ENCODE data around the gene ZNF267.
"Not testable (repeated sequence)": the region's sequence is repeated elsewhere in the genome, so short reads cannot be mapped to it uniquely, and the experiment has no call there.

The ZNF267 gene

GRCh38 chr16:31873556-31874365 is at the start of gene ZNF267:
Gene ZNF267 (plus strand): TSS chr16:31873807. CDS start chr16:31873967, 160 bp downstream.
- peak; percentile 89 for DNase-seq (ENCODE audit: low read depth)

GRCh38 chr16:31833047-31833446 is 40.6 kb upstream of the ZNF267 start:
- no peak for DNase-seq (ENCODE audit: low read depth)

- DNase-seq (ENCODE audit: low read depth) = not testable (repeated sequence)
Observed at GRCh38 chr16:31836396-31836795, 37.2 kb upstream of the ZNF267 start.

- DNase-seq (ENCODE audit: low read depth) = no peak
Observed at GRCh38 chr16:31842864-31843263, 30.7 kb upstream of the ZNF267 start.

- not testable (repeated sequence) for DNase-seq (ENCODE audit: low read depth)
Observed at GRCh38 chr16:31848572-31848971, 25.0 kb upstream of the ZNF267 start.

GRCh38 chr16:31853291-31853690 is 20.3 kb upstream of the ZNF267 start:
- DNase-seq (ENCODE audit: low read depth) = no peak

- no peak for DNase-seq (ENCODE audit: low read depth)
Observed at GRCh38 chr16:31860508-31860907, 13.1 kb upstream of the ZNF267 start.

- DNase-seq (ENCODE audit: low read depth) = no peak
Observed at GRCh38 chr16:31861455-31861854, 12.2 kb upstream of the ZNF267 start.

- no peak for DNase-seq (ENCODE audit: low read depth)
Observed at GRCh38 chr16:31862761-31863160, 10.8 kb upstream of the ZNF267 start.

- no peak for DNase-seq (ENCODE audit: low read depth)
Observed at GRCh38 chr16:31868164-31868563, 5.4 kb upstream of the ZNF267 start.

GRCh38 chr16:31868691-31869167 is 4.9 kb upstream of the ZNF267 start:
- peak; percentile 48 for DNase-seq (ENCODE audit: low read depth)

- DNase-seq (ENCODE audit: low read depth) = peak; percentile 82
Observed at GRCh38 chr16:31869511-31870201, 4.0 kb upstream of the ZNF267 start.

GRCh38 chr16:31870809-31871208 is 2.8 kb upstream of the ZNF267 start:
- no peak for DNase-seq (ENCODE audit: low read depth)

- no peak for DNase-seq (ENCODE audit: low read depth)
Observed at GRCh38 chr16:31871510-31871909, 2.1 kb upstream of the ZNF267 start.

GRCh38 chr16:31872201-31872600 is 1.4 kb upstream of the ZNF267 start:
- no peak for DNase-seq (ENCODE audit: low read depth)

GRCh38 chr16:31874366-31875111 is 932 bp downstream of the ZNF267 start:
- DNase-seq (ENCODE audit: low read depth) = peak; percentile 36

- DNase-seq (ENCODE audit: low read depth) = no peak
Observed at GRCh38 chr16:31875112-31875803, 1.7 kb downstream of the ZNF267 start.

GRCh38 chr16:31875928-31876547 is 2.4 kb downstream of the ZNF267 start:
- no peak for DNase-seq (ENCODE audit: low read depth)

- DNase-seq (ENCODE audit: low read depth) = peak; percentile 56
Observed at GRCh38 chr16:31876951-31877828, 3.6 kb downstream of the ZNF267 start.

GRCh38 chr16:31877876-31878642 is 4.5 kb downstream of the ZNF267 start:
- no peak for DNase-seq (ENCODE audit: low read depth)

Measured in T-helper 22 cell (primary cell).